Ishikawa (cell line): ENCODE measurements around the gene OR9G1.

Source experiments
- CEBPB ChIP-seq: IDR thresholded peaks from 2 replicates; pipeline ENCODE4 v1.6.1; 2012
- CREB1 ChIP-seq: IDR thresholded peaks from 2 replicates; pipeline ENCODE4 v1.6.1; 2012; ENCODE audit warnings: low read depth
- EGR1 ChIP-seq: IDR thresholded peaks from 2 replicates; pipeline ENCODE4 v1.6.1; 2012
- EP300 ChIP-seq: IDR thresholded peaks from 2 replicates; pipeline ENCODE4 v1.6.1; 2012; ENCODE audit warnings: borderline replicate concordance
- FOXM1 ChIP-seq: IDR thresholded peaks from 2 replicates; pipeline ENCODE4 v1.6.1; 2012; ENCODE audit warnings: low read depth, borderline replicate concordance
- NFIC ChIP-seq: IDR thresholded peaks from 2 replicates; pipeline ENCODE4 v1.6.1; 2012
- RAD21 ChIP-seq: IDR thresholded peaks from 2 replicates; pipeline ENCODE4 v1.6.1; 2012; ENCODE audit warnings: low read depth
- TAF1 ChIP-seq: IDR thresholded peaks from 2 replicates; pipeline ENCODE4 v1.6.1; 2012; ENCODE audit warnings: low read depth, mild to moderate bottlenecking
- TEAD4 ChIP-seq: IDR thresholded peaks from 2 replicates; pipeline ENCODE4 v1.6.1; 2012
- YY1 ChIP-seq: IDR thresholded peaks from 2 replicates; pipeline ENCODE4 v1.6.1; 2012; ENCODE audit warnings: low read depth
- ZBTB7A ChIP-seq: IDR thresholded peaks from 2 replicates; pipeline ENCODE4 v1.6.1; 2012; ENCODE audit warnings: low read depth
- TF ChIP-seq, protein P1 (sequence below): IDR thresholded peaks from 2 replicates; pipeline ENCODE4 v1.6.1; 2012
- TF ChIP-seq, protein P2 (sequence below): IDR thresholded peaks from 2 replicates; pipeline ENCODE4 v1.6.1; 2012; ENCODE audit warnings: low read depth, mild to moderate bottlenecking

DNA sequence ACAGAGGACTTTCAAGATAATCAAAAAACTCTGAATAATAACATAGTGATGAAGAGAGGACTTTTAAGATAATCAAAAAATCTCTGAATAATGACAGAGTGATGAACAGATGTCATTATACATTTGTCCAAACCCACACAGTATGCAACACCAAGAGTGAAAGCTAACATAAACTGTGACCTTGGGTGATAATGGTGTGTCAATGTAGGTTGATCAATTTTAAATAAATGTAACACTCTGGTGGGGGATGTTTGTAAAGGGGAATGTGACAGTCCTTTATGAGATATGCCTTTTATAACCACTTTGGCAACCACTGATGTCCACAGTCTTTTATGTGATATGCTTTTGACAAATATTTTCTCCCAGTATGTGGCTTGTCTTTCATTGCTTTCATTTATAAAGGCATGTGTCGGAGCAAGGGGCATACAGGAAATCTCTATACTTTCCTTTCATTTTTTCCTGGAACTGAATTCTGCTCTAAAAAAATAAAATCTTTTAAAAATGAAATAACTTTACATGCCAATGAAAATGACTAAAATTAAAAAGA lies 10.3 kb upstream of the OR9G1 start:
- TF ChIP-seq TAF1 (no peak), EP300 (no peak), EGR1 (no peak), RAD21 (no peak), CREB1 (no peak), ZBTB7A (no peak), YY1 (no peak), NFIC (no peak), FOXM1 (no peak), TEAD4 (no peak), CEBPB (no peak)
- TF ChIP-seq, protein P1, sequence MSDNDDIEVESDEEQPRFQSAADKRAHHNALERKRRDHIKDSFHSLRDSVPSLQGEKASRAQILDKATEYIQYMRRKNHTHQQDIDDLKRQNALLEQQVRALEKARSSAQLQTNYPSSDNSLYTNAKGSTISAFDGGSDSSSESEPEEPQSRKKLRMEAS, result no peak
- TF ChIP-seq, protein P2, sequence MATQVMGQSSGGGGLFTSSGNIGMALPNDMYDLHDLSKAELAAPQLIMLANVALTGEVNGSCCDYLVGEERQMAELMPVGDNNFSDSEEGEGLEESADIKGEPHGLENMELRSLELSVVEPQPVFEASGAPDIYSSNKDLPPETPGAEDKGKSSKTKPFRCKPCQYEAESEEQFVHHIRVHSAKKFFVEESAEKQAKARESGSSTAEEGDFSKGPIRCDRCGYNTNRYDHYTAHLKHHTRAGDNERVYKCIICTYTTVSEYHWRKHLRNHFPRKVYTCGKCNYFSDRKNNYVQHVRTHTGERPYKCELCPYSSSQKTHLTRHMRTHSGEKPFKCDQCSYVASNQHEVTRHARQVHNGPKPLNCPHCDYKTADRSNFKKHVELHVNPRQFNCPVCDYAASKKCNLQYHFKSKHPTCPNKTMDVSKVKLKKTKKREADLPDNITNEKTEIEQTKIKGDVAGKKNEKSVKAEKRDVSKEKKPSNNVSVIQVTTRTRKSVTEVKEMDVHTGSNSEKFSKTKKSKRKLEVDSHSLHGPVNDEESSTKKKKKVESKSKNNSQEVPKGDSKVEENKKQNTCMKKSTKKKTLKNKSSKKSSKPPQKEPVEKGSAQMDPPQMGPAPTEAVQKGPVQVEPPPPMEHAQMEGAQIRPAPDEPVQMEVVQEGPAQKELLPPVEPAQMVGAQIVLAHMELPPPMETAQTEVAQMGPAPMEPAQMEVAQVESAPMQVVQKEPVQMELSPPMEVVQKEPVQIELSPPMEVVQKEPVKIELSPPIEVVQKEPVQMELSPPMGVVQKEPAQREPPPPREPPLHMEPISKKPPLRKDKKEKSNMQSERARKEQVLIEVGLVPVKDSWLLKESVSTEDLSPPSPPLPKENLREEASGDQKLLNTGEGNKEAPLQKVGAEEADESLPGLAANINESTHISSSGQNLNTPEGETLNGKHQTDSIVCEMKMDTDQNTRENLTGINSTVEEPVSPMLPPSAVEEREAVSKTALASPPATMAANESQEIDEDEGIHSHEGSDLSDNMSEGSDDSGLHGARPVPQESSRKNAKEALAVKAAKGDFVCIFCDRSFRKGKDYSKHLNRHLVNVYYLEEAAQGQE, result no peak
